A673 (cell line): ENCODE measurements around the gene AGRN. TPM values are rescaled to one million over a fixed set of nuclear protein-coding genes. Genes with fewer than 3 reads are reported as not detected.
A peak's percentile ranks its signal among the peaks of the same experiment; 100 is the strongest.
"Not testable (repeated sequence)": the region's sequence is repeated elsewhere in the genome, so short reads cannot be mapped to it uniquely, and the experiment has no call there.

ENCODE experiments used
- BruUV-seq: library from RNA; stranded (reverse); fragments of 400-500 nt; replicated peaks from 2 replicates; lab custom pipeline; 2021; lab: Mats Ljungman, UMichigan
- CTCF ChIA-PET: fragments of 300-600 bp; sonication (Branson Sonifier 250); formaldehyde crosslinking; loops from one replicate; lab custom pipeline; 2022; ENCODE audit warnings: antibody characterized with exemption; lab: Charles Lee
- POLR2A ChIA-PET: fragments of 300-600 bp; sonication (Branson Sonifier 250); formaldehyde crosslinking; loops from one replicate; lab custom pipeline; 2022; ENCODE audit warnings: antibody characterized with exemption; ENCODE audit not compliant: low non-redundant PET; lab: Charles Lee
- DNase-seq: peaks from one replicate; pipeline ENCODE4 v3.0.0-alpha.2; 2015; ENCODE audit warnings: low spot score
- H3K27ac ChIP-seq: fragments of 200-600 bp; sonication (generic); 2 replicates; pipeline ENCODE4 v1.5.1; 2016; ENCODE audit warnings: mixed run types, low read depth, mild to moderate bottlenecking, mixed read lengths, antibody characterized with exemption, low read length; ENCODE audit not compliant: poor library complexity, severe bottlenecking
- H3K27me3 ChIP-seq: fragments of 200-600 bp; sonication (generic); replicated peaks from 2 replicates; pipeline ENCODE4 v1.6.1; 2017; ENCODE audit warnings: mixed run types, low read depth, mild to moderate bottlenecking, mixed read lengths, antibody characterized with exemption, low read length; ENCODE audit not compliant: insufficient read depth, poor library complexity
- H3K36me3 ChIP-seq: fragments of 200-600 bp; sonication (generic); 2 replicates; pipeline ENCODE4 v1.6.1; 2016; ENCODE audit warnings: mixed run types, mild to moderate bottlenecking, mixed read lengths, antibody characterized with exemption, low read length; ENCODE audit not compliant: insufficient read depth, poor library complexity, severe bottlenecking
- H3K4me1 ChIP-seq: fragments of 200-600 bp; sonication (generic); 2 replicates; pipeline ENCODE4 v1.6.1; 2017; ENCODE audit warnings: mixed run types, mild to moderate bottlenecking, mixed read lengths, antibody characterized with exemption, low read length; ENCODE audit not compliant: insufficient read depth, poor library complexity, severe bottlenecking
- H3K4me3 ChIP-seq: fragments of 200-600 bp; sonication (generic); 2 replicates; pipeline ENCODE4 v1.5.1; 2016; ENCODE audit warnings: low read depth, mixed run types, mild to moderate bottlenecking, mixed read lengths, low read length; ENCODE audit not compliant: poor library complexity, severe bottlenecking
- H3K9me3 ChIP-seq: fragments of 200-600 bp; sonication (generic); 2 replicates; pipeline ENCODE4 v1.6.1; 2016; ENCODE audit warnings: mixed run types, low read depth, mild to moderate bottlenecking, mixed read lengths, antibody characterized with exemption, low read length; ENCODE audit not compliant: poor library complexity, severe bottlenecking
- CTCF ChIP-seq: fragments of 300-800, 200-600 bp; sonication (generic); conservative IDR thresholded peaks from 2 replicates; pipeline ENCODE4 v1.5.1; 2017; ENCODE audit warnings: low read depth, mild to moderate bottlenecking, antibody characterized with exemption, low read length, moderate library complexity, mixed read lengths
- EZH2 ChIP-seq: fragments of 200-600 bp; sonication (generic); IDR thresholded peaks from 2 replicates; pipeline ENCODE4 v1.6.1; 2017; ENCODE audit warnings: borderline replicate concordance, low read depth, mild to moderate bottlenecking, mixed read lengths, antibody characterized with exemption, low read length; ENCODE audit not compliant: poor library complexity, severe bottlenecking
- intact Hi-C: fragments of 100-400 bp; cut with micrococcal nuclease; formaldehyde crosslinking; loops from one replicate; pipeline ENCODE4 v1.10.0; 2022; ENCODE audit not compliant: unreplicated experiment
- total RNA-seq: library from RNA; stranded (reverse); gene quantifications from 2 replicates; pipeline ENCODE4 v1.2.3, GENCODE V29; 2021

AGRN gene
- total RNA-seq, 1 experiment from 2014 or later = 151 TPM

GRCh38 chr1:1063945-1064831 lies 44.3 kb downstream of the AGRN start:
- no peak for TF ChIP-seq EZH2
- peak; percentile 91 for TF ChIP-seq CTCF
- H3K9me3 ChIP-seq = no peaks in the 10 kb centered on the region
- no peak overlapping the region for H3K27ac ChIP-seq
- H3K27me3 ChIP-seq = no peaks in the 10 kb centered on the region
- no peaks in the 10 kb centered on the region for H3K36me3 ChIP-seq
- CTCF ChIA-PET = interaction anchor here (0.6 to 1.1 kb wide), 4 partner anchors 45 to 62 kb away, joined by 3 to 5 read pairs (median 4); no protein-coding TSS in a partner anchor
- no TSS peak for BruUV-seq
- H3K4me1 ChIP-seq = peaks cover 25% of the 10 kb centered on the region
- peak; percentile 59 for DNase-seq
- intact Hi-C loops = loop anchor here (5.0 kb wide), 2 partner anchors 62 to 82 kb away; partner anchors contain the start of genes HES4 and PERM1
- no peak overlapping the region for H3K4me3 ChIP-seq
- POLR2A ChIA-PET = no interaction called here

GRCh38 chr1:1065265-1065939 lies 45.5 kb downstream of the AGRN start:
- no peak overlapping the region for H3K27ac ChIP-seq
- H3K9me3 ChIP-seq = no peaks in the 10 kb centered on the region
- POLR2A ChIA-PET = no interaction called here
- H3K27me3 ChIP-seq = no peaks in the 10 kb centered on the region
- no peak overlapping the region for H3K4me3 ChIP-seq
- H3K4me1 ChIP-seq = peaks cover 26% of the 10 kb centered on the region
- CTCF ChIA-PET = no interaction called here
- no peaks in the 10 kb centered on the region for H3K36me3 ChIP-seq
- DNase-seq = no peak
- intact Hi-C loops = no loop called here
- BruUV-seq = no TSS peak
- TF ChIP-seq EZH2 = no peak
- TF ChIP-seq CTCF = no peak

DNA sequence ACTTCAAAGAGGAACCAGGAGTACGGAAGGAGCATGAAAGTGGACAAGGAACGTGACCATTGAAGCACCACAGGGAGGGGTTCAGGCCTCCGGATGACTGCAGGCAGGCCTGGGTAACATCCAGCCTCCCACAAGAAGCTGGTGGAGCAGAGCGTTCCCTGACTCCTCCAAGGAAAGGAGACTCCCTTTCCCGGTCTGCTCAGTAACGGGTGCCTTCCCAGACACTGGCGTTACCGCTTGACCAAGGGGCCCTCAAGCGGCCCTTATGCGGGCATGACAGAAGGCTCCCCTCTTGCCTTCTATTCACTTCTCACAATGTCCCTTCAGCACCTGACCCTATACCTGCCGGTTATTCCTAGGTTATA lies 46.0 kb downstream of the AGRN start:
- H3K36me3 ChIP-seq, CTCF ChIA-PET, H3K27me3 ChIP-seq, POLR2A ChIA-PET, H3K27ac ChIP-seq, BruUV-seq, DNase-seq, H3K9me3 ChIP-seq, intact Hi-C loops, H3K4me3 ChIP-seq: not testable (repeated sequence)
- peaks cover 26% of the 10 kb centered on the region for H3K4me1 ChIP-seq
